ENCODE measurements around the gene EFR3B. TPM values are rescaled to one million over a fixed set of nuclear protein-coding genes. Genes with fewer than 3 reads are reported as not detected.

Gene EFR3B
- total RNA-seq, 4 donors from 2014 or later: 0.40 to 1.2 (median 0.65) TPM

DNA sequence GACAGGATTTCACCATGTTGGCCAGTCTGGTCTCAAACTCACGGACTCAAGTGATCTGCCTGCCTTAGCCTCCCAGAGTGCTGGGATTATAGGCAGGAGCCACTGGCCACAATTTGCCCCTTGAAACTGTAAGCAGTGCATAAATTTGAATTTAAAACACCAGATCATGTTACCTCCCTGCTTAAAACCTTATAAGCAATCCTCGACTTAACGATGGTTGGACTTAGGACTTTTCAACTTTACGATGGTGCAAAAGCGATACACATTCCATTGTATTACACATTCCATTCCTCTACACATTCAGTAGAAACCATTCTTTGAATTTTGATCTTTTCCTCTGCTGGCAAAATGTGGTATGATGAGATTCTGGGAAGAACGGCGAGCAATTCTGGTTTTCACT lies 23.2 kb upstream of the EFR3B start:
- H3K27ac ChIP-seq: no peak overlapping the region
- no peaks in the 10 kb centered on the region for H3K36me3 ChIP-seq
- no peaks in the 10 kb centered on the region for H3K9me3 ChIP-seq
- H3K4me3 ChIP-seq: no peak overlapping the region
- H3K27me3 ChIP-seq: no peaks in the 10 kb centered on the region
- TF ChIP-seq, protein P1, sequence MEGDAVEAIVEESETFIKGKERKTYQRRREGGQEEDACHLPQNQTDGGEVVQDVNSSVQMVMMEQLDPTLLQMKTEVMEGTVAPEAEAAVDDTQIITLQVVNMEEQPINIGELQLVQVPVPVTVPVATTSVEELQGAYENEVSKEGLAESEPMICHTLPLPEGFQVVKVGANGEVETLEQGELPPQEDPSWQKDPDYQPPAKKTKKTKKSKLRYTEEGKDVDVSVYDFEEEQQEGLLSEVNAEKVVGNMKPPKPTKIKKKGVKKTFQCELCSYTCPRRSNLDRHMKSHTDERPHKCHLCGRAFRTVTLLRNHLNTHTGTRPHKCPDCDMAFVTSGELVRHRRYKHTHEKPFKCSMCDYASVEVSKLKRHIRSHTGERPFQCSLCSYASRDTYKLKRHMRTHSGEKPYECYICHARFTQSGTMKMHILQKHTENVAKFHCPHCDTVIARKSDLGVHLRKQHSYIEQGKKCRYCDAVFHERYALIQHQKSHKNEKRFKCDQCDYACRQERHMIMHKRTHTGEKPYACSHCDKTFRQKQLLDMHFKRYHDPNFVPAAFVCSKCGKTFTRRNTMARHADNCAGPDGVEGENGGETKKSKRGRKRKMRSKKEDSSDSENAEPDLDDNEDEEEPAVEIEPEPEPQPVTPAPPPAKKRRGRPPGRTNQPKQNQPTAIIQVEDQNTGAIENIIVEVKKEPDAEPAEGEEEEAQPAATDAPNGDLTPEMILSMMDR (IDR thresholded peaks at IDR 0.05): no peak
- no peak for TF ChIP-seq POLR2A (IDR thresholded peaks at IDR 0.05)
- no peaks in the 10 kb centered on the region for H3K4me1 ChIP-seq
- no peak for DNase-seq

GRCh38 chr2:25021791-25022362 lies 20.0 kb upstream of the EFR3B start:
- H3K27me3 ChIP-seq: no peaks in the 10 kb centered on the region
- no peaks in the 10 kb centered on the region for H3K4me1 ChIP-seq
- TF ChIP-seq POLR2A (IDR thresholded peaks at IDR 0.05): no peak
- TF ChIP-seq, protein P1 (IDR thresholded peaks at IDR 0.05): no peak
- H3K9me3 ChIP-seq: no peaks in the 10 kb centered on the region
- H3K4me3 ChIP-seq: no peak overlapping the region
- no peak for DNase-seq
- no peaks in the 10 kb centered on the region for H3K36me3 ChIP-seq
- H3K27ac ChIP-seq: no peak overlapping the region

DNA sequence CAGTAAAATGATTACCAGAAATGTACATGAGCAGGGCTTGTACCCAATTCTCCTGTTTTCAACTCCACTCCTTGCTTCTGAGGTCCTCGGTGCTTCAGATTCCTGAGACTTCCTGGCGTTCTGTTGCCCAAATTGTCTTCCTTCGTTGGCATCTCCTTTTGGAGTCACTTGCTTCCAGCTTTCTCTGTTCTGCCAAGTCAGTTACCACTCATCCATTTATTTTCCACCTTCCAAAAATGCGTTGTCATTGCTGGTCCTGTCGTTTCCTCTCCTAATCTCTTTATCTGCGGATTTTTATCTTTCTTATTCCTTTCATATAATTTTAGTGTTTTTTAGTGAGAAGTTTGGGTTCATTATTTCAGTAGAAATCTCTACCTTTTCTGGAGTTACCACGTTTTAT lies 18.5 kb upstream of the EFR3B start:
- no peaks in the 10 kb centered on the region for H3K36me3 ChIP-seq
- TF ChIP-seq, protein P1 (IDR thresholded peaks at IDR 0.05): no peak
- no peak for TF ChIP-seq POLR2A (IDR thresholded peaks at IDR 0.05)
- no peak overlapping the region for H3K4me3 ChIP-seq
- H3K9me3 ChIP-seq: no peaks in the 10 kb centered on the region
- no peaks in the 10 kb centered on the region for H3K4me1 ChIP-seq
- no peak overlapping the region for H3K27ac ChIP-seq
- DNase-seq: no peak
- no peaks in the 10 kb centered on the region for H3K27me3 ChIP-seq

- H3K4me1 ChIP-seq: no peaks in the 10 kb centered on the region
- no peaks in the 10 kb centered on the region for H3K9me3 ChIP-seq
- no peak for TF ChIP-seq POLR2A (IDR thresholded peaks at IDR 0.05)
- TF ChIP-seq, protein P1 (IDR thresholded peaks at IDR 0.05): no peak
- H3K27me3 ChIP-seq: no peaks in the 10 kb centered on the region
- no peak for DNase-seq
- no peak overlapping the region for H3K4me3 ChIP-seq
- no peaks in the 10 kb centered on the region for H3K36me3 ChIP-seq
- H3K27ac ChIP-seq: no peak overlapping the region
Measured at GRCh38 chr2:25025229-25026007, 16.5 kb upstream of the EFR3B start.

GRCh38 chr2:25026008-25026530 lies 15.8 kb upstream of the EFR3B start:
- Histone ChIP-seq H3K4me3 (no peak overlapping the region), H3K27me3 (no peaks in the 10 kb centered on the region), H3K4me1 (no peaks in the 10 kb centered on the region), H3K9me3 (no peaks in the 10 kb centered on the region), H3K27ac (no peak overlapping the region), H3K36me3 (no peaks in the 10 kb centered on the region)
- DNase-seq: no peak
- no peak for TF ChIP-seq POLR2A (IDR thresholded peaks at IDR 0.05)
- TF ChIP-seq, protein P1 (IDR thresholded peaks at IDR 0.05): no peak
